Measurements from ENCODE around the gene CFAP100.

- TF ChIP-seq CTCF (IDR thresholded peaks at IDR 0.05; ENCODE audit: poor library complexity): no peak
- TF ChIP-seq EZH2phosphoT487 (IDR thresholded peaks at IDR 0.05; ENCODE audit: low read depth, severe bottlenecking, unreplicated experiment): no peak
Observed at GRCh38 chr3:126355251-126355650, 39.5 kb upstream of the CFAP100 start.

All from hepatocyte (in vitro differentiated cells).